ENCODE results near the gene NR2F1. TPM values are rescaled to one million over a fixed set of nuclear protein-coding genes. Genes with fewer than 3 reads are reported as not detected.

Gene NR2F1
- total and polyA plus RNA-seq, 10 donors = 2.0 to 28.8 (median 11.7) TPM

DNA sequence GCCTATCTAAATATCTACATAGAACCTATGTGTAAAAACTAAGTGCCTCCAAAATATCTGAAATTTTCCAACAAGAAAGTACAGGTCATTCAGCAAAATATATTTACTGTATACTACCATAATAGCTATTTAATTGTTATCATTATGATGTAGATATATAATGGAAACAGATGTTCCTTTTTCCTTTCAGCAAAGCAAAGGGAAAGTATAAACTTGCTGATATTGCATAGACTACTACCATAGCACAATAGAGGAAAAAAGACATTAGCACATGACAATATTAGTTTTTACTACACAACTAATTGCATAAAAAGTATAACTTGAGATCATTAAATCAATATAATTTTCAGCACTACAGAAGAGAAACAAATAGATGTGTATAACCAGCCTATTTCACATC is 16.9 kb upstream of the NR2F1 start:
- TF ChIP-seq CTCF (IDR thresholded peaks at IDR 0.05 in 8 of 11, conservative IDR thresholded peaks at IDR 0.05 in 3 of 11) (no peak), POLR2A (IDR thresholded peaks at IDR 0.05) (no peak), POLR2AphosphoS5 (IDR thresholded peaks at IDR 0.05) (no peak)
- DNase-seq = no peak
- peaks cover 0 to 12% (median 0%) of the 10 kb centered on the region in 8 donors for H3K9me3 ChIP-seq
- no peak overlapping the region for H3K27ac ChIP-seq
- no peaks in the 10 kb centered on the region for H3K36me3 ChIP-seq
- no peak overlapping the region for H3K4me3 ChIP-seq
- intact Hi-C loops (cut with DNase I; ENCODE audit: low total_unique reads) = no loop called here
- peaks cover 0 to 12% (median 11%) of the 10 kb centered on the region in 6 donors for H3K4me1 ChIP-seq
- H3K27me3 ChIP-seq (replicated peaks in 1 of 7) = peaks cover 0 to 54% (median 29%) of the 10 kb centered on the region in 7 donors

- peaks cover 0 to 57% (median 43%) of the 10 kb centered on the region in 7 donors for H3K27me3 ChIP-seq (replicated peaks in 1 of 7)
- intact Hi-C loops (cut with DNase I; ENCODE audit: low total_unique reads) = no loop called here
- DNase-seq = no peak
- peaks cover 0 to 14% (median 0%) of the 10 kb centered on the region in 8 donors for H3K9me3 ChIP-seq
- WGBS, 5 donors = 66 to 96% (median 79%) methylated on average over 1 of the region's 1 CpG
- H3K4me3 ChIP-seq = no peak overlapping the region
- TF ChIP-seq POLR2AphosphoS5 (IDR thresholded peaks at IDR 0.05) = no peak
- TF ChIP-seq POLR2A (IDR thresholded peaks at IDR 0.05) = no peak
- TF ChIP-seq CTCF (IDR thresholded peaks at IDR 0.05 in 8 of 11, conservative IDR thresholded peaks at IDR 0.05 in 3 of 11) = no peak
- H3K36me3 ChIP-seq = no peaks in the 10 kb centered on the region
- peaks cover 4 to 26% (median 22%) of the 10 kb centered on the region in 6 donors for H3K4me1 ChIP-seq
- no peak overlapping the region for H3K27ac ChIP-seq
These were observed 15.6 kb upstream of the NR2F1 start for GRCh38 chr5:93567424-93567823.

DNA sequence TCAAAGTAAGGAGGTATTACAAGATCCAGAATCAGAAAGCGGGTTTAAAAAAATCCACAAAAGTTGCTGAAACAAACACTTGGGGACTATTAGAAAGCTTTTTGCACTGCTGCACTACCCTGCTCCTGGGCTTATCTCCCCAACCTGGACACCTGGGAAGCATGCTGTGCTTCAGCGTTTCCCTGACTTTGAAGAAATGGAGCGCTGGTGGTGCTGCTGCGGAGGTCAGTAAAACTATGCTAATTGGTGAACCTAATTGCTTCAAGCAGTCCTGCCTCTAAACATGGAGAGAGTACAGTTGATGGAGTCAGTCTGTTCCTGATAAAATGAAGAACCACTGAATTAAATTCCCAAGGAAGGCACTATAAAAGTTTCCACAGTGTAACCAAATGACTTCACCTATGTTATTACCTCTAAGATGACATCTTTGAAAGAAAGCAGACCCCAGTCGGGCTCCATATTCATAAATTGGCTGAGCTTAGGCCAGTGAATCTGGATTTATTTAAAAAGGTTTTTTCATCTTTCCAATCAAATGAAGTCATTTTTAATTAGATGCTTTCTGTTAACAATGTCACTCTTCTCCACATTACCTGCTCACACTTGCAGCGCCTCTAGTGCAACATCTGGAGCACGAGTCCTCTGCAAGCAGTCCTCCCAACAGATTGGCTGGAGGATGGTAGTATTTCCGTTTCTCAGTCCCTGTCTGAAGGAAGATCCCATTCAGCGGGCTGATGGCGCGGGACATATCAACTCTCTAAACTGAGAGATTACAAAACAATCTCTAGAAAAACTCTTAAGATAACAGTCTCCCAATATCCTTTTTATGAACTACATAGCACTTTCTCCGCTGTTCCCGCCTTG is 13.5 kb upstream of the NR2F1 start:
- Histone ChIP-seq H3K4me1 (peaks cover 4 to 37% (median 29%) of the 10 kb centered on the region in 6 donors), H3K9me3 (peaks cover 0 to 14% (median 0%) of the 10 kb centered on the region in 8 donors), H3K4me3 (peak overlapping the region in 2 of 8 donors; percentile 29 to 60), H3K36me3 (no peaks in the 10 kb centered on the region), H3K27me3 (replicated peaks in 1 of 7) (peaks cover 0 to 78% (median 53%) of the 10 kb centered on the region in 7 donors), H3K27ac (no peak overlapping the region)
- intact Hi-C loops (cut with DNase I; ENCODE audit: low total_unique reads) = no loop called here
- WGBS, 5 donors = 37 to 57% (median 45%) methylated on average over 13 of the region's 13 CpGs
- DNase-seq = no peak
- TF ChIP-seq POLR2A (IDR thresholded peaks at IDR 0.05) (no peak), POLR2AphosphoS5 (IDR thresholded peaks at IDR 0.05) (no peak), CTCF (IDR thresholded peaks at IDR 0.05 in 8 of 11, conservative IDR thresholded peaks at IDR 0.05 in 3 of 11) (no peak)
